ENCODE results near the gene GSTM5.

GRCh38 chr1:109719337-109719837 is 7.3 kb downstream of the GSTM5 start:
- no peak for TF ChIP-seq POLR2A (IDR thresholded peaks at IDR 0.05; ENCODE audit: low read depth, low read length)
- TF ChIP-seq TAF1 (IDR thresholded peaks at IDR 0.05; ENCODE audit: low read depth, low read length) = no peak

Data from GM12891 (cell line).